Endothelial cell of umbilical vein (primary cell): ENCODE measurements around the gene KCNIP1. TPM values are rescaled to one million over a fixed set of nuclear protein-coding genes. Genes with fewer than 3 reads are reported as not detected.

Experiments
- BruUV-seq: library from RNA; stranded (reverse); fragments of 400-500 nt; replicated peaks from 2 replicates; lab custom pipeline; 2021; lab: Mats Ljungman, UMichigan
- CTCF ChIA-PET: fragments of 300-600, 350-600 bp; sonication (Branson Sonifier 250); formaldehyde crosslinking; loops from one replicate; lab custom pipeline; 2021; ENCODE audit warnings: antibody characterized with exemption, inconsistent platforms; lab: Charles Lee
- POLR2A ChIA-PET: fragments of 300-600, 350-600 bp; sonication (Branson Sonifier 250); formaldehyde crosslinking; loops from one replicate; lab custom pipeline; 2021; ENCODE audit warnings: antibody characterized with exemption, inconsistent platforms; lab: Charles Lee
- DNase-seq: peaks from one replicate; pipeline ENCODE4 v3.0.0-alpha.2; 2011; ENCODE audit warnings: low read depth, low spot score
- FAIRE-seq: peaks from 2 replicates; lab custom pipeline; 2011; peaks lifted over from hg19 to GRCh38; lab: Jason Lieb, UNC
- H2AFZ ChIP-seq: 2 replicates; pipeline ENCODE4 v1.6.0; 2012; ENCODE audit warnings: low read depth, low read length, control low read depth, inconsistent platforms
- H3K27ac ChIP-seq: 2 replicates; pipeline ENCODE4 v1.5.1; 2011; ENCODE audit warnings: low read depth, mild to moderate bottlenecking, control low read depth, low read length, moderate library complexity; ENCODE audit not compliant: insufficient read depth
- H3K27me3 ChIP-seq, 2 experiments: 2 replicates each; pipeline versions ENCODE4 v1.6.0 to v1.6.1; 2011; ENCODE audit warnings: low read length in 2 of 2, mixed read lengths in 1 of 2; ENCODE audit not compliant: control insufficient read depth in 2 of 2, insufficient read depth in 2 of 2
- H3K36me3 ChIP-seq, 2 experiments: 2 replicates in 1 of 2; 3 replicates in 1 of 2; pipeline ENCODE4 v1.5.1; 2011; ENCODE audit warnings: low read length in 2 of 2, mild to moderate bottlenecking in 1 of 2, moderate library complexity in 1 of 2; ENCODE audit not compliant: control insufficient read depth in 2 of 2, insufficient read depth in 2 of 2; ENCODE audit errors: extremely low read depth in 1 of 2
- H3K4me1 ChIP-seq: 3 replicates; pipeline ENCODE4 v1.5.1; 2011; ENCODE audit warnings: mild to moderate bottlenecking, low read length; ENCODE audit not compliant: control insufficient read depth, insufficient read depth; ENCODE audit errors: extremely low read depth
- H3K4me2 ChIP-seq: 2 replicates; pipeline ENCODE4 v1.6.1; 2011; ENCODE audit warnings: low read length, control low read depth, mixed read lengths; ENCODE audit not compliant: insufficient read depth
- H3K4me3 ChIP-seq, 3 experiments: fragments of 200-600 bp in 1 of 3; sonication (generic), shearing (Covaris generic) in 1 of 3; replicated peaks in 1 of 3; 2 replicates each; pipeline ENCODE4 v1.5.1; 2011 to 2016; ENCODE audit warnings: control low read depth in 3 of 3, low read length in 3 of 3, mild to moderate bottlenecking in 2 of 3, inconsistent platforms in 1 of 3, low read depth in 1 of 3, moderate library complexity in 1 of 3; ENCODE audit not compliant: insufficient read depth in 1 of 3
- H3K79me2 ChIP-seq: 2 replicates; pipeline ENCODE4 v1.6.0; 2012; ENCODE audit warnings: low read length, inconsistent platforms; ENCODE audit not compliant: control insufficient read depth, insufficient read depth
- H3K9ac ChIP-seq: replicated peaks from 2 replicates; pipeline ENCODE3; 2011; ENCODE audit warnings: low read length, control low read depth; ENCODE audit not compliant: insufficient read depth; ENCODE audit errors: extremely low read depth
- H3K9me1 ChIP-seq: replicated peaks from 3 replicates; pipeline ENCODE4 v1.6.0; 2011; ENCODE audit warnings: mild to moderate bottlenecking, low read length; ENCODE audit not compliant: control insufficient read depth, insufficient read depth; ENCODE audit errors: extremely low read depth
- H3K9me3 ChIP-seq: replicated peaks from 2 replicates; pipeline ENCODE4 v1.5.1; 2012; ENCODE audit warnings: low read length, inconsistent platforms; ENCODE audit not compliant: control insufficient read depth, insufficient read depth
- H4K20me1 ChIP-seq: replicated peaks from 2 replicates; pipeline ENCODE3; 2011; ENCODE audit warnings: mild to moderate bottlenecking, low read length; ENCODE audit not compliant: control insufficient read depth, insufficient read depth; ENCODE audit errors: extremely low read depth
- EZH2 ChIP-seq: IDR thresholded peaks from 2 replicates; pipeline ENCODE4 v1.6.1; 2012; ENCODE audit warnings: borderline replicate concordance, low read depth, mild to moderate bottlenecking, moderate library complexity, low read length, inconsistent platforms; ENCODE audit not compliant: severe bottlenecking
- FOS ChIP-seq: IDR thresholded peaks from 2 replicates; pipeline ENCODE4 v1.6.1; 2011; ENCODE audit warnings: mild to moderate bottlenecking, low read length, moderate library complexity, borderline replicate concordance; ENCODE audit not compliant: insufficient read depth
- GATA2 ChIP-seq: IDR thresholded peaks from 2 replicates; pipeline ENCODE4 v1.7.0; 2011; ENCODE audit warnings: low read depth, mild to moderate bottlenecking, moderate library complexity, mixed read lengths, low read length; ENCODE audit not compliant: insufficient read length, insufficient read depth
- JUN ChIP-seq: IDR thresholded peaks from 2 replicates; pipeline ENCODE4 v1.6.1; 2011; ENCODE audit warnings: borderline replicate concordance, low read depth; ENCODE audit not compliant: insufficient read length, insufficient read depth
- MYC ChIP-seq: IDR thresholded peaks from one replicate; pipeline ENCODE4 v1.6.1; 2011; ENCODE audit warnings: mild to moderate bottlenecking, low read depth, low read length
- POLR2A ChIP-seq: IDR thresholded peaks from 2 replicates; pipeline ENCODE4 v1.6.1; 2012; ENCODE audit warnings: low read depth, mild to moderate bottlenecking, control low read depth, low read length
- POLR2AphosphoS5 ChIP-seq: IDR thresholded peaks from 2 replicates; pipeline ENCODE4 v1.6.1; 2012; ENCODE audit warnings: low read depth, mild to moderate bottlenecking, control low read depth, low read length, moderate library complexity; ENCODE audit not compliant: insufficient read depth
- dilution Hi-C: fragments of 300-500 bp; cut with MboI; formaldehyde crosslinking; loops from one replicate; pipeline ENCODE4 v1.15.0; 2019; ENCODE audit warnings: low sequenced_read_pairs; ENCODE audit not compliant: extremely low pct_ligation_motif_present
- intact Hi-C: fragments of 100-400 bp; cut with micrococcal nuclease; formaldehyde crosslinking; loops from one replicate; pipeline ENCODE4 v1.10.0; 2022
- polyA plus RNA-seq, 4 experiments: library from polyadenylated mRNA; depleted of rRNA in 3 of 4; stranded (reverse) in 3 of 4; unstranded in 1 of 4; fragments of >200 nt; gene quantifications; 2 replicates each; pipeline versions ENCODE4 v1.2.1 to v1.2.3, GENCODE V29; 2011 to 2012; ENCODE audit warnings: missing spikeins in 1 of 4
- total RNA-seq: library from RNA; stranded (reverse); gene quantifications from 2 replicates; pipeline ENCODE4 v1.2.3, GENCODE V29; 2021
- TF ChIP-seq, protein P1 (sequence below): IDR thresholded peaks from 2 replicates; pipeline ENCODE4 v1.6.1; 2011; ENCODE audit not compliant: insufficient read depth, insufficient read length
- TF ChIP-seq, protein P2 (sequence below), 2 donors: IDR thresholded peaks; 1 replicate in 1 of 2; 2 replicates in 1 of 2; pipeline ENCODE4 v1.5.1; 2011; ENCODE audit warnings: low read length in 2 of 2, mild to moderate bottlenecking in 2 of 2, moderate library complexity in 2 of 2, control low read depth in 1 of 2, inconsistent platforms in 1 of 2, low read depth in 1 of 2; ENCODE audit not compliant: insufficient read depth in 1 of 2; ENCODE audit errors: extremely low read depth in 1 of 2

Gene KCNIP1
- total and polyA plus RNA-seq, 2 donors (not counting 3 experiments of a cell fraction or from before 2014, with no cell fraction given) = 0.15 TPM; not detected in 1

DNA sequence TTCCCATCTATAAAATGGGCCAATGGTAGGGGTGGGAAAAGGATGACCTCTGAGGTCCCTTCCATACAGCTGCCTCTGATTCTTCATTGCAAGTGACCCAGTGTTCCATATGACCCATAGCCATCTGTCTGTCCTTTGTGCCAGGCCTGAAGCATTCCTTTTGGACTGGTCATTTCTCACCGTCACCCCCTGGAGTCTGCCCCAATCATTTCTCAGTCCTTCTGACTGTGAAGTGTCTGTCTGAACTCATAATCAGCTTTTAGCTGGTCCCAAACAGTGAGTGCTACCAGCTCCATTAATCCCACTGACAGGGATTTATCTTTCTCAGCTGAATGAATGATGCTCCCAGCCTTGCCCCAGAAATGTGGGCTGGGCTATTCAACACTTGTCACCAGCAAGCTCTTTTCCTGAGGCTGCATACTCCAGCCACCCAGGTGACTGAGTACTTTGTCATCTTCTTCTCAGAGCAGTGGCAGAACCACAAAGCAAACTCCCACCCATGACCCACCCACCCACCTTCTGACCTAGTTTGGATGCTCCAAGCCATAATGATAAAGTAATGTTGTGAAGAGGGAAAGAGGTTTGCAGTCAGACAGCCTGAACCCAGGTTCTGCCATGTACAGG is 37.4 kb downstream of the KCNIP1 start:
- BruUV-seq = no TSS peak
- H3K79me2 ChIP-seq = no peaks in the 10 kb centered on the region
- ChIA-PET POLR2A (no interaction called here), CTCF (interaction anchor here (0.9 to 1.4 kb wide), 2 partner anchors 12 to 106 kb away, joined by 3 to 4 read pairs; no protein-coding TSS in a partner anchor)
- dilution Hi-C loops = no loop called here
- H2AFZ ChIP-seq = no peak overlapping the region
- intact Hi-C loops = no loop called here
- DNase-seq = no peak
- no peaks in the 10 kb centered on the region for H3K36me3 ChIP-seq
- H3K4me2 ChIP-seq = no peak overlapping the region
- no peaks in the 10 kb centered on the region for H3K9me3 ChIP-seq
- TF ChIP-seq, protein P1, sequence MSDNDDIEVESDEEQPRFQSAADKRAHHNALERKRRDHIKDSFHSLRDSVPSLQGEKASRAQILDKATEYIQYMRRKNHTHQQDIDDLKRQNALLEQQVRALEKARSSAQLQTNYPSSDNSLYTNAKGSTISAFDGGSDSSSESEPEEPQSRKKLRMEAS = no peak
- TF ChIP-seq JUN (no peak), POLR2AphosphoS5 (no peak), POLR2A (no peak), GATA2 (no peak), FOS (no peak), MYC (no peak), EZH2 (no peak)
- TF ChIP-seq, protein P2, sequence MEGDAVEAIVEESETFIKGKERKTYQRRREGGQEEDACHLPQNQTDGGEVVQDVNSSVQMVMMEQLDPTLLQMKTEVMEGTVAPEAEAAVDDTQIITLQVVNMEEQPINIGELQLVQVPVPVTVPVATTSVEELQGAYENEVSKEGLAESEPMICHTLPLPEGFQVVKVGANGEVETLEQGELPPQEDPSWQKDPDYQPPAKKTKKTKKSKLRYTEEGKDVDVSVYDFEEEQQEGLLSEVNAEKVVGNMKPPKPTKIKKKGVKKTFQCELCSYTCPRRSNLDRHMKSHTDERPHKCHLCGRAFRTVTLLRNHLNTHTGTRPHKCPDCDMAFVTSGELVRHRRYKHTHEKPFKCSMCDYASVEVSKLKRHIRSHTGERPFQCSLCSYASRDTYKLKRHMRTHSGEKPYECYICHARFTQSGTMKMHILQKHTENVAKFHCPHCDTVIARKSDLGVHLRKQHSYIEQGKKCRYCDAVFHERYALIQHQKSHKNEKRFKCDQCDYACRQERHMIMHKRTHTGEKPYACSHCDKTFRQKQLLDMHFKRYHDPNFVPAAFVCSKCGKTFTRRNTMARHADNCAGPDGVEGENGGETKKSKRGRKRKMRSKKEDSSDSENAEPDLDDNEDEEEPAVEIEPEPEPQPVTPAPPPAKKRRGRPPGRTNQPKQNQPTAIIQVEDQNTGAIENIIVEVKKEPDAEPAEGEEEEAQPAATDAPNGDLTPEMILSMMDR (IDR thresholded peaks at IDR 0.05; ENCODE audit: extremely low read depth in 1 of 2, insufficient read depth in 1 of 2, low read depth in 1 of 2, low read length in 2 of 2) = no peak
- FAIRE-seq = no peak
- H3K27ac ChIP-seq = no peak overlapping the region
- H3K9me1 ChIP-seq = no peaks in the 10 kb centered on the region
- H3K4me1 ChIP-seq = no peaks in the 10 kb centered on the region
- no peaks in the 10 kb centered on the region for H4K20me1 ChIP-seq
- H3K4me3 ChIP-seq = no peak overlapping the region
- no peak overlapping the region for H3K9ac ChIP-seq
- H3K27me3 ChIP-seq = peaks cover 2 to 3% of the 10 kb centered on the region in 2 experiments
